HUES64 (cell line): ENCODE measurements around the gene RNF166. TPM values are rescaled to one million over a fixed set of nuclear protein-coding genes. Genes with fewer than 3 reads are reported as not detected.

ENCODE experiments used
- H3K27ac ChIP-seq: 2 replicates; pipeline ENCODE4 v1.7.0; 2013; ENCODE audit warnings: low read depth, low read length, inconsistent platforms
- H3K27me3 ChIP-seq: 2 replicates; pipeline ENCODE4 v1.6.1; 2013; ENCODE audit warnings: mild to moderate bottlenecking, low read length; ENCODE audit not compliant: insufficient read depth
- H3K36me3 ChIP-seq: 2 replicates; pipeline ENCODE4 v1.6.1; 2013; ENCODE audit warnings: mild to moderate bottlenecking, low read length; ENCODE audit not compliant: insufficient read depth
- H3K4me1 ChIP-seq: 2 replicates; pipeline ENCODE4 v1.6.1; 2013; ENCODE audit warnings: mild to moderate bottlenecking, low read length, moderate library complexity; ENCODE audit not compliant: insufficient read depth
- H3K4me3 ChIP-seq: 2 replicates; pipeline ENCODE4 v1.5.1; 2013; ENCODE audit warnings: mild to moderate bottlenecking, low read length, moderate library complexity
- H3K9ac ChIP-seq: 2 replicates; pipeline ENCODE4 v1.6.1; 2013; ENCODE audit warnings: mild to moderate bottlenecking, low read depth, low read length
- H3K9me3 ChIP-seq: 2 replicates; pipeline ENCODE4 v1.6.1; 2013; ENCODE audit warnings: low read depth, low read length; ENCODE audit not compliant: insufficient read depth
- WGBS: fragments of 150-250, 120-280 bp; methylation state at CpG from one replicate; pipeline ENCODE4 v1.1.7; 2013; ENCODE audit warnings: missing lambda C conversion rate; 5-methylcytosine and 5-hydroxymethylcytosine counted together
- polyA plus RNA-seq, 2 experiments: library from polyadenylated mRNA; stranded (reverse); fragments of 50-300 nt; gene quantifications; one replicate each; pipeline ENCODE4 v1.2.3, GENCODE V29; 2013

RNF166 gene, protein sequence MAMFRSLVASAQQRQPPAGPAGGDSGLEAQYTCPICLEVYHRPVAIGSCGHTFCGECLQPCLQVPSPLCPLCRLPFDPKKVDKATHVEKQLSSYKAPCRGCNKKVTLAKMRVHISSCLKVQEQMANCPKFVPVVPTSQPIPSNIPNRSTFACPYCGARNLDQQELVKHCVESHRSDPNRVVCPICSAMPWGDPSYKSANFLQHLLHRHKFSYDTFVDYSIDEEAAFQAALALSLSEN
- polyA plus RNA-seq (2013, experiment 1 of 2): 21.3 TPM
- 24.0 TPM for polyA plus RNA-seq (2013, experiment 2 of 2)

GRCh38 chr16:88706229-88706964 is at the start of gene RNF166, which contains the start of gene CTU2:
RNF166 (minus strand) TSS chr16:88706408; CDS start chr16:88706325, 83 bp downstream.
CTU2 (plus strand) TSS chr16:88706503; CDS start chr16:88706531, 28 bp downstream.
- Histone ChIP-seq H3K36me3 (no peaks in the 10 kb centered on the region), H3K27ac (no peak within 1 kb of the TSS; the same call in 1 of the 2 replicates), H3K9me3 (no peaks in the 10 kb centered on the region), H3K4me1 (peaks cover 5% of the 10 kb centered on the region; the same call in 1 of the 2 replicates), H3K4me3 (peak within 1 kb of the TSS; percentile 90), H3K27me3 (no peaks in the 10 kb centered on the region), H3K9ac (peak within 1 kb of the TSS; percentile 78)
- WGBS: under 1% methylated on average over 86 of the region's 86 CpGs

GRCh38 chr16:88754912-88755744 is 48.9 kb upstream of the RNF166 start:
- Histone ChIP-seq H3K27me3 (no peaks in the 10 kb centered on the region), H3K9me3 (no peaks in the 10 kb centered on the region), H3K36me3 (no peaks in the 10 kb centered on the region), H3K9ac (0 out of 2 replicates have a peak overlapping the region, but pooled peaks have one; percentile 13), H3K4me3 (no peak overlapping the region), H3K4me1 (peaks cover 16% of the 10 kb centered on the region; the same call in 1 of the 2 replicates), H3K27ac (no peak overlapping the region)
- WGBS: 64% methylated on average over 42 of the region's 42 CpGs

- no peak overlapping the region for H3K4me3 ChIP-seq
- H3K9ac ChIP-seq: no peak overlapping the region
- 0 out of 2 replicates have a peak overlapping the region, but pooled peaks have one; percentile 6 for H3K27ac ChIP-seq
- H3K4me1 ChIP-seq: peaks cover 11% of the 10 kb centered on the region; the same call in 1 of the 2 replicates
- 91% methylated on average over 28 of the region's 28 CpGs for WGBS
- H3K9me3 ChIP-seq: no peaks in the 10 kb centered on the region
- H3K27me3 ChIP-seq: no peaks in the 10 kb centered on the region
- H3K36me3 ChIP-seq: no peaks in the 10 kb centered on the region
These were observed 48.1 kb upstream of the RNF166 start for GRCh38 chr16:88754109-88754911.

DNA sequence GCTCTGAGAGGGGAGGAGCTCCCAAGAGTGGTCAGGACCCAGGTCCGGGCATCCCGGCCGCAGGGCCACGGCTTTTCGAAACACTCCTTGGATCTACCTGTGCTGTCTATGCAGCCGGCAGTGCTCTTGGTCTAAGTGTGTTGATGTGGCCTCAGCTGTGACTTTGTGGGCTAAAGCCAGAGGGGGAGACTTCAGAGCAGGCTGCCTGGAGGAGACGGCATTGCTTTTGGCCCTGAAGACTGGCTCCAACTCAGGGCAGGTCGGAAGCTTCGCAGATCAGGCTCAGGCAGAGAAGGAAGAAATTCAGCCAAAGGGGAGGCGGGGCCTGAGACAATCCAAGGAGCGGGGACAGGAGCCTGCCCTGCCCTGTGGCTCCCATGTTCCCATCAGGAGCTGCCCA is 47.4 kb upstream of the RNF166 start:
- peaks cover 6% of the 10 kb centered on the region; the same call in 1 of the 2 replicates for H3K4me1 ChIP-seq
- no peak overlapping the region for H3K4me3 ChIP-seq
- WGBS: 83% methylated on average over 11 of the region's 11 CpGs
- no peaks in the 10 kb centered on the region for H3K27me3 ChIP-seq
- no peak overlapping the region for H3K9ac ChIP-seq
- no peaks in the 10 kb centered on the region for H3K9me3 ChIP-seq
- H3K27ac ChIP-seq: 0 out of 2 replicates have a peak overlapping the region, but pooled peaks have one; percentile 6
- no peaks in the 10 kb centered on the region for H3K36me3 ChIP-seq

DNA sequence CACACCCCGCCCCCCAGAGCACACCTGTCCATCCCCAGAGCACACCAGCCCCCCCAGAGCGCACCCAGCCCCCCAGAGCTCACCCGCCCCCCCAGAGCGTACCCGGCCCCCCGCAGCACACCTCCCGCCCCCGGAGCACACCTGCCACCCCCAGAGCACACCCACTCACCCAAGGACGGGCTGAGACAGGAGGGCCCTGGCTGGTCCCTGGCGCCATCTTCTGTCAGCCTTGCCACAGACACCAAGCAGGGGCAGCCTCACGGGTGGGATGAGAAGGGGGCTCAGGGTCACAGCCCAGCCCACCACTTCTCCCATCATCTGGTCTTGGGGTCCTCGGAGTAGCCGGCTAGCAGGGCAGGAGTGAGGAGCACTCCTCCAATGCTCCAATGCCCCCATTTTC is 47.0 kb upstream of the RNF166 start:
- 67% methylated on average over 8 of the region's 13 CpGs for WGBS

GRCh38 chr16:88752386-88753002 is 46.3 kb upstream of the RNF166 start:
- WGBS: 91% methylated on average over 16 of the region's 16 CpGs
- H3K9ac ChIP-seq: no peak overlapping the region
- peaks cover 6% of the 10 kb centered on the region; the same call in 1 of the 2 replicates for H3K4me1 ChIP-seq

More for the DNA sequence above, 47.0 kb upstream of the RNF166 start:
- H3K4me3 ChIP-seq: no peak overlapping the region
- no peak overlapping the region for H3K9ac ChIP-seq
- H3K4me1 ChIP-seq: peaks cover 6% of the 10 kb centered on the region; the same call in 1 of the 2 replicates
- H3K27ac ChIP-seq: no peak overlapping the region
- no peaks in the 10 kb centered on the region for H3K27me3 ChIP-seq
- H3K36me3 ChIP-seq: no peaks in the 10 kb centered on the region
- H3K9me3 ChIP-seq: no peaks in the 10 kb centered on the region

GRCh38 chr16:88750854-88751253 is 44.6 kb upstream of the RNF166 start:
- H3K9ac ChIP-seq: no peak overlapping the region

More at GRCh38 chr16:88752386-88753002, 46.3 kb upstream of the RNF166 start:
- H3K9me3 ChIP-seq: no peaks in the 10 kb centered on the region
- H3K4me3 ChIP-seq: no peak overlapping the region
- no peak overlapping the region for H3K27ac ChIP-seq
- H3K27me3 ChIP-seq: no peaks in the 10 kb centered on the region
- no peaks in the 10 kb centered on the region for H3K36me3 ChIP-seq

DNA sequence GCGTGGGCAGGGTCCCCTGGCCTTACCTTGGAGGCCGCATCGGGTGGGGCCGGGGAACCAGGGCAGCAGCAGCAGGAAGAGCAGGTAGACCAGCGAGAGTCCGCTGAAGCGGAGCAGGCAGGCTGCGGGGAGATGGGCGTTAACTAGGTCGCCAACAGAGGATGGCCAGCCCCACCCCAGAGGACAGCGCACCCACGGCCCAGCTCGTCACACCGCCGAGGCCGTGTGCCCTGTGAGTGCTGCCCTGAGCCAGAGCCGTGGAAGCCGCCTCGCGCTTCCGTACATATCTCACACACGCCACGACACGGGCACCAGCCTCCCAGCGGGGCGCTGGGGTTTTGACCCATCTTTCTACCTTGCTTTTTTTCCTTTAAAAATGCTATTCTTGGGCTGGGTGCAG is 43.1 kb upstream of the RNF166 start:
- Histone ChIP-seq H3K9me3 (no peaks in the 10 kb centered on the region), H3K9ac (no peak overlapping the region), H3K36me3 (no peaks in the 10 kb centered on the region), H3K27me3 (no peaks in the 10 kb centered on the region), H3K4me1 (0 out of 2 replicates have a peak, but pooled peaks cover 4% of the 10 kb centered on the region), H3K4me3 (no peak overlapping the region), H3K27ac (no peak overlapping the region)
- WGBS: 96% methylated on average over 26 of the region's 26 CpGs

More at GRCh38 chr16:88750854-88751253, 44.6 kb upstream of the RNF166 start:
- H3K36me3 ChIP-seq: no peaks in the 10 kb centered on the region
- H3K4me3 ChIP-seq: no peak overlapping the region
- H3K27me3 ChIP-seq: no peaks in the 10 kb centered on the region
- H3K9me3 ChIP-seq: no peaks in the 10 kb centered on the region
- no peak overlapping the region for H3K27ac ChIP-seq
- WGBS: 91% methylated on average over 12 of the region's 12 CpGs
- H3K4me1 ChIP-seq: peaks cover 6% of the 10 kb centered on the region; the same call in 1 of the 2 replicates

- H3K9me3 ChIP-seq: no peaks in the 10 kb centered on the region
- no peak overlapping the region for H3K9ac ChIP-seq
- 0 out of 2 replicates have a peak, but pooled peaks cover 4% of the 10 kb centered on the region for H3K4me1 ChIP-seq
- H3K36me3 ChIP-seq: no peaks in the 10 kb centered on the region
- H3K27me3 ChIP-seq: no peaks in the 10 kb centered on the region
- no peak overlapping the region for H3K4me3 ChIP-seq
- 86% methylated on average over 12 of the region's 12 CpGs for WGBS
- no peak overlapping the region for H3K27ac ChIP-seq
These were observed 42.2 kb upstream of the RNF166 start for GRCh38 chr16:88748364-88748763.
